NCI-H128 (cell line): ENCODE measurements around the gene DNAH10.

Source experiments
- DNase-seq: peaks from one replicate; lab custom pipeline; 2025; ENCODE audit not compliant: unreplicated experiment; lab: John Stamatoyannopoulos, UW

Gene DNAH10

GRCh38 chr12:123761841-123762714 lies at the start of gene DNAH10:
TSS of gene DNAH10 (plus strand) at chr12:123762301. CDS start at chr12:123762337, 36 bp downstream.
- DNase-seq = peak; percentile 39

- no peak for DNase-seq
Observed at GRCh38 chr12:123712780-123713319, 49.3 kb upstream of the DNAH10 start.

- DNase-seq = no peak
Observed at GRCh38 chr12:123713398-123713797, 48.7 kb upstream of the DNAH10 start.

- no peak for DNase-seq
Observed at GRCh38 chr12:123713823-123714585, 48.1 kb upstream of the DNAH10 start.

- DNase-seq = no peak
Observed at GRCh38 chr12:123715195-123715594, 46.9 kb upstream of the DNAH10 start.

GRCh38 chr12:123717350-123717749 lies 44.8 kb upstream of the DNAH10 start:
- no peak for DNase-seq

- DNase-seq = no peak
Observed at GRCh38 chr12:123720141-123720814, 41.8 kb upstream of the DNAH10 start.

GRCh38 chr12:123721245-123721644 lies 40.9 kb upstream of the DNAH10 start:
- no peak for DNase-seq

- DNase-seq = no peak
Observed at GRCh38 chr12:123723011-123723410, 39.1 kb upstream of the DNAH10 start.

- no peak for DNase-seq
Observed at GRCh38 chr12:123723765-123724164, 38.3 kb upstream of the DNAH10 start.

GRCh38 chr12:123726244-123726643 lies 35.9 kb upstream of the DNAH10 start:
- no peak for DNase-seq

GRCh38 chr12:123726962-123727361 lies 35.1 kb upstream of the DNAH10 start:
- no peak for DNase-seq

- DNase-seq = no peak
Observed at GRCh38 chr12:123727878-123728277, 34.2 kb upstream of the DNAH10 start.

GRCh38 chr12:123731596-123731995 lies 30.5 kb upstream of the DNAH10 start:
- DNase-seq = no peak

- DNase-seq = no peak
Observed at GRCh38 chr12:123732251-123732650, 29.9 kb upstream of the DNAH10 start.

- no peak for DNase-seq
Observed at GRCh38 chr12:123733229-123733628, 28.9 kb upstream of the DNAH10 start.

- DNase-seq = no peak
Observed at GRCh38 chr12:123734268-123734667, 27.8 kb upstream of the DNAH10 start.

- no peak for DNase-seq
Observed at GRCh38 chr12:123741937-123742572, 20.0 kb upstream of the DNAH10 start.

GRCh38 chr12:123743002-123743401 lies 19.1 kb upstream of the DNAH10 start:
- DNase-seq = no peak

- no peak for DNase-seq
Observed at GRCh38 chr12:123744836-123745235, 17.3 kb upstream of the DNAH10 start.

- no peak for DNase-seq
Observed at GRCh38 chr12:123747309-123747708, 14.8 kb upstream of the DNAH10 start.
